T-helper 2 cell treated with Interferon-gamma antibody and Interleukin-4, amounts not matched to agents 5 μg/mL and 100 μg/mL, for 36 hours (primary cell): ENCODE measurements around the gene VAV2.
"Not testable (repeated sequence)": the region's sequence is repeated elsewhere in the genome, so short reads cannot be mapped to it uniquely, and the experiment has no call there.

Source experiments
- DNase-seq: peaks from one replicate; pipeline ENCODE4 v3.0.0; 2021; ENCODE audit warnings: low spot score
- H3K27ac Mint-ChIP-seq: one replicate; pipeline ENCODE4 v1.8.0; 2021; ENCODE audit warnings: mild to moderate bottlenecking, mixed read lengths
- H3K27me3 Mint-ChIP-seq: one replicate; pipeline ENCODE4 v1.8.0; 2021; ENCODE audit warnings: low read depth, mixed read lengths
- H3K36me3 Mint-ChIP-seq: one replicate; pipeline ENCODE4 v1.8.0; 2021; ENCODE audit warnings: low read depth, mixed read lengths
- H3K4me1 Mint-ChIP-seq: one replicate; pipeline ENCODE4 v1.8.0; 2021; ENCODE audit warnings: low read depth, mixed read lengths
- H3K4me3 Mint-ChIP-seq: one replicate; pipeline ENCODE4 v1.8.0; 2022; ENCODE audit warnings: mild to moderate bottlenecking, moderate library complexity, mixed read lengths
- H3K9me3 Mint-ChIP-seq: one replicate; pipeline ENCODE4 v1.8.0; 2021; ENCODE audit warnings: mixed read lengths

VAV2 gene

GRCh38 chr9:133770076-133770777, 221.9 kb downstream of the VAV2 start:
- Mint-ChIP-seq H3K9me3 (peaks cover 10% of the 10 kb centered on the region), H3K4me3 (no peak overlapping the region), H3K27ac (no peak overlapping the region), H3K4me1 (no peaks in the 10 kb centered on the region), H3K27me3 (no peaks in the 10 kb centered on the region), H3K36me3 (no peaks in the 10 kb centered on the region)
- DNase-seq, result no peak

GRCh38 chr9:133769511-133770075, 222.5 kb downstream of the VAV2 start:
- Mint-ChIP-seq H3K27me3 (no peaks in the 10 kb centered on the region), H3K27ac (no peak overlapping the region), H3K36me3 (no peaks in the 10 kb centered on the region)

GRCh38 chr9:133768859-133769510, 223.1 kb downstream of the VAV2 start:
- H3K27me3 Mint-ChIP-seq, result no peaks in the 10 kb centered on the region
- H3K4me1 Mint-ChIP-seq, result no peaks in the 10 kb centered on the region
- no peaks in the 10 kb centered on the region for H3K36me3 Mint-ChIP-seq
- no peak for DNase-seq
- H3K9me3 Mint-ChIP-seq, result peaks cover 10% of the 10 kb centered on the region
- H3K27ac Mint-ChIP-seq, result no peak overlapping the region
- H3K4me3 Mint-ChIP-seq, result no peak overlapping the region

More at GRCh38 chr9:133769511-133770075, 222.5 kb downstream of the VAV2 start:
- no peak for DNase-seq
- Mint-ChIP-seq H3K9me3 (peaks cover 10% of the 10 kb centered on the region), H3K4me1 (no peaks in the 10 kb centered on the region), H3K4me3 (no peak overlapping the region)

GRCh38 chr9:133768371-133768858, 223.7 kb downstream of the VAV2 start:
- no peak overlapping the region for H3K4me3 Mint-ChIP-seq
- peaks cover 10% of the 10 kb centered on the region for H3K9me3 Mint-ChIP-seq
- no peaks in the 10 kb centered on the region for H3K36me3 Mint-ChIP-seq
- DNase-seq, result no peak
- H3K27me3 Mint-ChIP-seq, result no peaks in the 10 kb centered on the region
- H3K27ac Mint-ChIP-seq, result no peak overlapping the region
- no peaks in the 10 kb centered on the region for H3K4me1 Mint-ChIP-seq

GRCh38 chr9:133767625-133768024, 224.5 kb downstream of the VAV2 start:
- DNase-seq, result no peak
- H3K36me3 Mint-ChIP-seq, result no peaks in the 10 kb centered on the region
- H3K4me3 Mint-ChIP-seq, result no peak overlapping the region
- H3K27me3 Mint-ChIP-seq, result no peaks in the 10 kb centered on the region
- H3K4me1 Mint-ChIP-seq, result no peaks in the 10 kb centered on the region
- H3K9me3 Mint-ChIP-seq, result peaks cover 10% of the 10 kb centered on the region
- no peak overlapping the region for H3K27ac Mint-ChIP-seq

GRCh38 chr9:133767008-133767407, 225.1 kb downstream of the VAV2 start:
- H3K4me3 Mint-ChIP-seq, result no peak overlapping the region
- no peak for DNase-seq
- H3K36me3 Mint-ChIP-seq, result no peaks in the 10 kb centered on the region
- no peaks in the 10 kb centered on the region for H3K4me1 Mint-ChIP-seq
- H3K9me3 Mint-ChIP-seq, result peaks cover 10% of the 10 kb centered on the region
- no peaks in the 10 kb centered on the region for H3K27me3 Mint-ChIP-seq
- no peak overlapping the region for H3K27ac Mint-ChIP-seq

- not testable (repeated sequence) for H3K36me3 Mint-ChIP-seq, H3K9me3 Mint-ChIP-seq, H3K27me3 Mint-ChIP-seq, H3K4me1 Mint-ChIP-seq, DNase-seq, H3K27ac Mint-ChIP-seq, H3K4me3 Mint-ChIP-seq
Measured at GRCh38 chr9:133766234-133766633, 225.9 kb downstream of the VAV2 start.

- H3K27ac Mint-ChIP-seq, result no peak overlapping the region
- no peak overlapping the region for H3K4me3 Mint-ChIP-seq
Measured at GRCh38 chr9:133763272-133764183, 228.6 kb downstream of the VAV2 start.

GRCh38 chr9:133762488-133763271, 229.4 kb downstream of the VAV2 start:
- Mint-ChIP-seq H3K4me3 (no peak overlapping the region), H3K4me1 (no peaks in the 10 kb centered on the region), H3K27ac (no peak overlapping the region), H3K9me3 (peaks cover 10% of the 10 kb centered on the region), H3K27me3 (no peaks in the 10 kb centered on the region), H3K36me3 (no peaks in the 10 kb centered on the region)
- no peak for DNase-seq

More at GRCh38 chr9:133763272-133764183, 228.6 kb downstream of the VAV2 start:
- no peaks in the 10 kb centered on the region for H3K36me3 Mint-ChIP-seq
- no peak for DNase-seq
- no peaks in the 10 kb centered on the region for H3K27me3 Mint-ChIP-seq
- H3K4me1 Mint-ChIP-seq, result no peaks in the 10 kb centered on the region
- H3K9me3 Mint-ChIP-seq, result peaks cover 10% of the 10 kb centered on the region

GRCh38 chr9:133761641-133762248, 230.4 kb downstream of the VAV2 start:
- H3K36me3 Mint-ChIP-seq, result no peaks in the 10 kb centered on the region
- DNase-seq, result no peak
- peaks cover 2% of the 10 kb centered on the region for H3K9me3 Mint-ChIP-seq
- H3K27me3 Mint-ChIP-seq, result no peaks in the 10 kb centered on the region
- no peak overlapping the region for H3K27ac Mint-ChIP-seq
- H3K4me1 Mint-ChIP-seq, result no peaks in the 10 kb centered on the region
- H3K4me3 Mint-ChIP-seq, result no peak overlapping the region

GRCh38 chr9:133760713-133761290, 231.3 kb downstream of the VAV2 start:
- Mint-ChIP-seq H3K9me3 (no peaks in the 10 kb centered on the region), H3K4me3 (no peak overlapping the region), H3K36me3 (no peaks in the 10 kb centered on the region), H3K27ac (no peak overlapping the region), H3K27me3 (no peaks in the 10 kb centered on the region), H3K4me1 (no peaks in the 10 kb centered on the region)
- no peak for DNase-seq

- H3K27me3 Mint-ChIP-seq, result no peaks in the 10 kb centered on the region
- no peaks in the 10 kb centered on the region for H3K4me1 Mint-ChIP-seq
- DNase-seq, result no peak
Measured at GRCh38 chr9:133759946-133760345, 232.2 kb downstream of the VAV2 start.

More at GRCh38 chr9:133759946-133760345, 232.2 kb downstream of the VAV2 start:
- Mint-ChIP-seq H3K9me3 (no peaks in the 10 kb centered on the region), H3K27ac (no peak overlapping the region), H3K36me3 (no peaks in the 10 kb centered on the region), H3K4me3 (no peak overlapping the region)
